Measurements from ENCODE around the gene YBEY.

YBEY gene

GRCh38 chr21:46344219-46344915 lies 58.2 kb downstream of the YBEY start:
- TF ChIP-seq POLR2A (IDR thresholded peaks at IDR 0.05; ENCODE audit: low read depth, low read length) (no peak), POLR2AphosphoS5 (IDR thresholded peaks at IDR 0.05; ENCODE audit: low read depth, low read length) (no peak), TAF1 (IDR thresholded peaks at IDR 0.05; ENCODE audit: borderline replicate concordance, low read depth, low read length) (no peak)
- FAIRE-seq = no peak

GRCh38 chr21:46345861-46346260 lies 59.7 kb downstream of the YBEY start:
- TF ChIP-seq POLR2AphosphoS5 (IDR thresholded peaks at IDR 0.05; ENCODE audit: low read depth, low read length) (no peak), POLR2A (IDR thresholded peaks at IDR 0.05; ENCODE audit: low read depth, low read length) (no peak), TAF1 (IDR thresholded peaks at IDR 0.05; ENCODE audit: borderline replicate concordance, low read depth, low read length) (no peak)
- FAIRE-seq (no peak), DNase-seq (ENCODE audit: insufficient read length) (no peak)

More at GRCh38 chr21:46344219-46344915, 58.2 kb downstream of the YBEY start:
- no peak for DNase-seq (ENCODE audit: insufficient read length)

GRCh38 chr21:46346296-46347202 lies 60.4 kb downstream of the YBEY start:
- no peak for TF ChIP-seq TAF1 (IDR thresholded peaks at IDR 0.05; ENCODE audit: borderline replicate concordance, low read depth, low read length)
- no peak for TF ChIP-seq POLR2A (IDR thresholded peaks at IDR 0.05; ENCODE audit: low read depth, low read length)
- TF ChIP-seq POLR2AphosphoS5 (IDR thresholded peaks at IDR 0.05; ENCODE audit: low read depth, low read length) = no peak
- DNase-seq (ENCODE audit: insufficient read length) = no peak
- FAIRE-seq = no peak

GRCh38 chr21:46347203-46347550 lies 61.0 kb downstream of the YBEY start:
- no peak for DNase-seq (ENCODE audit: insufficient read length)
- FAIRE-seq = no peak
- TF ChIP-seq POLR2A (IDR thresholded peaks at IDR 0.05; ENCODE audit: low read depth, low read length) = no peak
- TF ChIP-seq POLR2AphosphoS5 (IDR thresholded peaks at IDR 0.05; ENCODE audit: low read depth, low read length) = no peak
- no peak for TF ChIP-seq TAF1 (IDR thresholded peaks at IDR 0.05; ENCODE audit: borderline replicate concordance, low read depth, low read length)

All from GM12892 (cell line).